Stimulated activated CD8-positive, alpha-beta memory T cell treated with anti-CD3 and anti-CD28 coated beads, Interleukin-2, amount 100 ng/mL, for 48 hours (primary cell): ENCODE data around the gene ACE2.
"Not testable (repeated sequence)": the region's sequence is repeated elsewhere in the genome, so short reads cannot be mapped to it uniquely, and the experiment has no call there.

Experiments used
- DNase-seq, 2 donors: peaks; one replicate each; pipeline ENCODE4 v3.0.0-alpha.2; 2020; ENCODE audit warnings: low read depth in 2 of 2

The ACE2 gene

GRCh38 chrX:15600745-15601144 lies at the start of gene ACE2:
TSS of gene ACE2 (minus strand) at chrX:15600960. CDS start at chrX:15600911, 49 bp downstream.
- DNase-seq, result no peak

DNA sequence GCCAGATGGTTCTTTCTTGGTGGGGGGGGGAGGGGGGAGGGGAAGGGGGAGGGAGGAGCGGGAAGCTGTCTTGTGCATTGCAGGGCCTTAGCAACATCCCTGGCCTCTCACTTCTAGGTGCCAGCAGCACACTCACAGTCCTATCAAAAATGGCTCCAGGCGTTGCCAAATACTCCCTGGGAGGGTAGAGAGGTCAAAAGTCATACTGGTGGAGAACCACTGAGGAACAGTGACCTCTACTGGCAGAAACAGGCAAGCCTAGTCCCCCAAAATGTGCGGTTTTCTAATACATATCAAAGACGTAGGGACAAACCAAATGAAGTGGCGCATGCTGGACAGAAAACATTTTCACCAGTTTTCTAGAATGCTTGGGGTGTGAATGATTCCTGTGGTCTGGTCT lies 46.8 kb upstream of the ACE2 start:
- DNase-seq, result not testable (repeated sequence)

GRCh38 chrX:15646543-15646942 lies 45.8 kb upstream of the ACE2 start:
- no peak for DNase-seq

DNA sequence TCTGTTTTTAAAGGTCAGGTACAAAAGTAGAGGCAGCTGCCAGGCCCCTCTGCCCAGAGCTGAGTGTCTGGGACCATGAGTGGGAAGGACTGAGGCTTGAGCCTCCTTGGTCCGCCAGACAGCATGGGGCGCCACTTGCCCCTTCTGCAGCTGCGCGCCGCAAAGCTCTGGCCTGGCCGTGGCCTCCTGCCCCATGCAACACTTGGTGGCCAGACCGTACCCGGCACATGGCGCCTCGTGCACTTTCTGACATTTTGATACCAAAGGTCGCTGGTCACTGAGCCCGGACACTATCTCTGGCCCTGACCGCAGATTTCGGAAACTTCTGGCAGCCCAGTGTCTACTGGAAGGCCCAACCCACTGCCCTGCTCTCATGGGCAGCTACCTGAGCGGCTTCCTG lies 45.3 kb upstream of the ACE2 start:
- no peak for DNase-seq

DNA sequence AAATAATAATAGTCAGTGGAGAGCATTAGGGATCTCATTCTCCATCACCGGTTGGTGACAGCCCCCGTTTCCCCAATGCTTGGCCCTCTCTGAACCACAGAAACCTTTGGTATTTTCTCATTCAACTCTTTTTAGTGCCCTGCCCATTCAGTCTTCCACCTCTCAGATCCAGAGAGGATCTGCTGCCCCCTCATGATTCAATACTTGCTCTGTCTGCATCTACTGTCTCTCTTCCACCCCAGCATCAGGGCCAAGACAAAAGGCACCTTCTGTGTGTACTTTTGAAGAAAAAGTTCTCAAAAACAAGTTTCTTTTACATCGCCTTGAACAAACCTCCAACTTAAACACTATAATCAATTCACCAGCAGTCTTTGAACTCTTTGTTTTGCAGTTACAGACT lies 44.5 kb upstream of the ACE2 start:
- DNase-seq, result no peak

GRCh38 chrX:15644560-15644872 lies 43.8 kb upstream of the ACE2 start:
- no peak for DNase-seq

- no peak for DNase-seq
These were observed 43.2 kb upstream of the ACE2 start for GRCh38 chrX:15643786-15644559.

DNA sequence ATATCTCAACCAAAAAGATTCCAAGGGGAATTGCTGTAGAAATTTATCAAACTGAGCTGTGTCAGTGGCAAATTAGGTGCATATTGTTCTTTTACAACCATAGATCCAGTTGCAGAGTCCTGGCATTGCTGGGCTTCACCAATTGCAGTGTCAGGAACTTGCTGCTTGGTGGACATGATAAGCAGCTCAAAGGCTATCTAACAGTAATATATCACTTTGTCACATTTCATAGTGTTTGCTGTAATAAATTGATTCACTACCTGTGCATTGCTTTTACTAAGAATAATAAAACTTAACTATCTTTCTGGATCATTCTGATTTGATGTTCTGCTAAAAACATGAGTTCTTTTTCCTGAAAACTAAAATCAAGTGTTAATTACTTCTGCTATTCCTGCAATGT lies 30.9 kb upstream of the ACE2 start:
- no peak for DNase-seq

- DNase-seq, result no peak
These were observed 22.3 kb upstream of the ACE2 start for GRCh38 chrX:15623054-15623453.

DNA sequence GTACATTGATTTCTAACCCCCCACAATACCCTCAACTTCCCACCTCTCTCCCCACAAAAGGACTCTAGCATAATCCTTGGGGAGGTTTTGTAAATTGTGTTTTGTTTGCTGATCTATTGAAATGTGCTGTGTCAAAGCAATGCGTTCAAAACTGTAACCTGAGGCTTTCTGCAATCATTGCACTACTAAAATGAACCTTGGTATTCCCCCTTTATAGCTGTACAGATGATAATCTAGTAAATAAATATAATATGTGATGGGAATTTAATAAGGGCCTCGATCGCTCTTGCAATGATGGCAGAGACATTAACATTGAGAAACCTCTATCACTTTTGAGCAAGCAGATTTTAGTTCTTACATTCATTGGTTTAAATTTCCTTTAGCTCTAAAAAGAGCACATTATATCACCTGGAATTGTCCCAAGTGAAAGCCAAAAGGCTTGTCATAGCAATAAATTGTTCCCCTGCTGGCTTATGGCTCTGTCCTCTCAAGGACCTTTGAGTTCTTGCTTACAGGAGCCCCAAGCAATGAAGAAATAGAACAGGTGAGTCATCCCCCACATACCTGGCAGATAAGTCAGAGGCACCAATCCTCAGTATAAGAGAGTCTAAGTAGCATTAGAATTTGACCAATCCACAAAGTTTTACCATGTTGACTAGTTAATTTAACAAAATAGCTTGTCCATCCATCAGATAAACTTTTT lies 18.4 kb upstream of the ACE2 start:
- DNase-seq, result no peak

GRCh38 chrX:15617111-15617510 lies 16.4 kb upstream of the ACE2 start:
- no peak for DNase-seq

DNA sequence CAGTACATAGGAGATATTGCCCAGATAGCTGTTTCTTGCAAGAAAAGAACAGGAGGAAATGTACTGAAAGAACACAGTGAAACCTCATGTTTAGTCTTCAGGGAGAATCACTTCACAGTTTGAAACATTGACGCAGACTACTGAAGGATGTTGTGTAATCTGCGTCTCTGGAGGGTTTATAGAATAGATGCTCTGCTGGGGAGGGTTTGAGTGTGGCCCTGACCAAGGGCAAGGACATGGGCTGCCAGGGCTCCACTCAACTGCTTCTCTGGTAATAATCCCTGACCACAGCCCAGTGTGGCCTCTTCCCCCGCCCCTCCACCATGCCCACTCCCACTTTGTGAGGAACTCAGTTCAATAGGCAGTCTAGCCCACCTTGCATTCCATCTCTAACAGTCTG lies 15.8 kb upstream of the ACE2 start:
- no peak for DNase-seq

DNA sequence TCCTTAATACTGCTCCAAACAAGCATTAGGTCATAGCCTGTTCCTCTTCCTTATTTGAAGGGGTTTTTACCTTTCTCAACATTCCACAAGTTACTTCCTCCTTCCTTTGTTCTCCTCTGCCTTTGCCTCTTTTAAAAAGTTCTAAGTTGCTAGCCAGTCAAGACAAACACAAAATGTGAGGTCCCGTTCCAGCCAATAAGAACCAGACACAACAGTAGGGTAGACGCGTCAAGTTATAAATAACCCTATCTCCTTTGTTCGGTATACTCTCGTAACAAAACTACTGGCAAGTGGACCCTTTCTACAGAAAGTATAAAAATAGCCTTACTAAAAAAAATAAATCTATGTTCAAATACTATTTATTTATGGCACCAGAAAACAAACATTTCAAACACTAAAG lies 6.3 kb upstream of the ACE2 start:
- DNase-seq, result no peak

DNA sequence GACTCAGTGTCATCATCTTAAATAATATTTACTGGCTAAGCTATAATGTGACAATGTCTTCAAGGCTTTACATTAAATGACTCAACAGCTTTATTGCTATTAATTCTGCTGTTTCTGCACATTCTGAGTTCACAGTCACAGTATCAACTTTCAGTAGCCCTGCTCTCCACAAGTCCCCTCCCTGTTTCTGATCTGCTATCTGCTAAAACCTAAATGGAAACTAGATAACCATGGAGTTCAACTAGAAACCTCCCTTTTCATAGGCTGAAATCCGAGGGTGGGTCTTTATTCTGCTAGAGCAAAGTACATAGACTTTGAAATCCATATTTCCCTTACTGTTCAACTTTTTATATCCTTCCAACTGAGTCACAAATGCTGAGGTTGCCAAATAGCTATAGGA lies 5.4 kb upstream of the ACE2 start:
- DNase-seq, result no peak

DNA sequence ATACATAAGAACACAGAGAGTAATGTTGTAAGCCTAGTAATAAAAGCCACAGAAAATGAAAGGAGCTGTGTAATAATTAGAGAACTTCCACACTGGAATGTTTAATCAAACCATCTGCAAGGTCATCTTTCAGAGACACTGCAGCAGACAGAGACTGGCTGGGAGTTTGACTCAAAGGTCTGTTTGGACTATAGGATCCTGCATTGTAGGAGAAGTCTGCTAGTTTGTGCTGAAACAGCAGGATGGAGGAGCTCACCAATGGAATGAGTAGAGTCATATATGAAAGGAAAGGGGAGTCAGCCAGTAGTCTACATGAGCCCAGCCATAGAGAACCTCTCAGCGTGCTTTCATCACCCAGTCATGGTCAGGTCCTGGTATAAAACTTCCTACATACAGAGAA lies 4.5 kb upstream of the ACE2 start:
- DNase-seq, result no peak

GRCh38 chrX:15602761-15603160 lies 2.0 kb upstream of the ACE2 start:
- DNase-seq, result no peak

GRCh38 chrX:15601932-15602331 lies 1.2 kb upstream of the ACE2 start:
- DNase-seq, result no peak

- DNase-seq, result no peak
These were observed 711 bp downstream of the ACE2 start for GRCh38 chrX:15600049-15600448.

DNA sequence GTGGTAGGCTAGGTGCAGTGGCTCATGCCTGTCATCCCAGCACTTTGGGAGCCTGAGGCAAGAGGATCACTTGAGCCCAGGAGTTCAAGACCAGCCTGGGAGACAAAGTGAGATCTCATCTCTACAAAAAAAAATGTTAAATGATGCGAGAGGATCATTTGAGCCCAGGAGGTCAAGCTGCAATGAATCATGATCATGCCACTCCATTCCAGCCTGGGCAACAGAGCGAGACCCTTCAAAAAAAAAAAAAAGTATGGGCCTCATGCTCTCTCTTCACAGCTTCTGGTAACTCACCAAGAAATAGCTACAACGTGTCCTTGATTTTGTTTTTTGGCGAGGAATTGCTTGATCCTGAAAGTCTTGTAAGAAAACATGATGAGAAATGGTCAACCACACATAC lies 1.3 kb downstream of the ACE2 start:
- no peak for DNase-seq

DNA sequence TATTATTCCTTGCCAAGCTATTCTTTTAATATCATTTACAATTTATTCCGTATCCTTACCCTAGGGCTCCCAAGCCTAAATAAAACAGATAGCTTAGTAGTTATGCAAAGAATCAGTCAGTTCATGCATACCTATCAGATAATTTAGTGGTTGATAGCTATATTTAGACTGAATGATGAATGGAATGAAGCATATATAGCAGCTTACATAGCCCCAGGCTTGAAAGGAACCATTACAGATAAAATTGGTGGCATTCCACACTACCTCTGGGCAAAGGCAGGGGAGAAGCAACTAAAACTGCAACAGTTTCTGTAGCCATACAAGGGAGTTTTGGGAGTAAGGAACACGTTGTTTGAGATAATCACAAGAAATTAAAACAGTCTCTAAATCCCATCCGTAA lies 2.7 kb downstream of the ACE2 start:
- DNase-seq, result no peak

DNA sequence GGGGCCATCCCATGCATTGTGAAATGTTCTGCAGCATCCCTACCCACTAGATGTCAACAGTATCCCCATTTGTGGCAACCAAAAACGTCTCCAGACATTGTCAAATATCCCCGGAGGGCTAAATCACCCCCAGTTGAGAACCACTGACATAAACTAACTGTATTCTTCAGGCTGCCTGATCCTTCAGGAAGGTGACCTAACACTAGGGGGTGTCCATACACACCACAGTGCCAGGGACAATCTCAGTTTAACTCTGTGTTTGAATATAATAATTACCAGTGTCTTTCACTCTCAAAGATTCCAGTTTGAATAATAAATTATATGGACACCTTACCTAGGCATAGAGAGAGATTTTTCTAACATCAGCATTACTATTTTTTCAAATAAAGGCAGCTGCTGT lies 6.4 kb downstream of the ACE2 start:
- no peak for DNase-seq

DNA sequence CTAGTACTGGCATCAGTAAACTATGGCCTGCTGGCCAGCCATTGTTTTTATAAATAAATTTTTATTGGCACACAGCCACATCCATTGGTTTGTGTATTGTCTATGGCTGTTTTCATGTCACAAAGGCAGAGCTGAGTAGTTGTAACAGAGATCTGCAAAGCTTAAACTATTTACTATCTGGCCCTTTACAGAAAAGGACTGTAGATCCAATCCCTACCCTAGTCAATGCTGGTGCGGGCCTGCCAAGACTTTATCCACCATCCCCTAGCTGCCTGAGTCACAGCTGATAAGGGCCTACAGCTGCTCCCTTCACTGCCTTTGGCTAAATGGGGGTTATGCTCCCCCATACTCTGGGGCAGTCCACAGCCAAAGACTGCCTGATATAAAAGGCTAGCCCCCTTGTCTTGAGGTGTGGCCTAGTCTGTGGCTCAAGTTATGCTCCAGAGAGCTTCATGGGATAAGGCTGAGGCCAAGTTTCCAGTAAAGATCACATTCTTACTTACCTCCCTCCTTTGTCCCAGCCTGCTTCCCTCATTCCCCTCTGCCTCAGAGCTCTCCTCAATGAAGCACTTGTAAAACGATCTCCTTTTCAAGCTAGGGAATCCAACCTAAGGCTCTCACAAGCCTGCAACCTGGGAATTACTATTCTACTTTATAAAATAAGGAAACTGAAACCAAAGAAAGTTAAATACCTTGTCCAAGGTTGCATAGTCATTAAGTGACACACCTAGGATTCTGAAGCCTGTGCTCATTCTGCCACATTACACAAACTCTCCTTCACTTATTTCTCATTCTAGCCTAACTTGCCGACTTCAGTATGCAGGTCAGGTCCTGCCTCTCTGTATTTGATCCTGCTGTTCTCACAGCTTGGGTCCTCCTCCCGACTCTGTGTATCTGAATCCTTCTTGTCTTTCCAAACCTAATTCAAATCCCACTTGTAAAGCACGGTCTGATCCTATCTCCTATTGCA lies 20.7 kb downstream of the ACE2 start:
- no peak for DNase-seq

- DNase-seq, result no peak
These were observed 24.7 kb downstream of the ACE2 start for GRCh38 chrX:15576019-15576418.
